ENCODE results near the gene OGG1.

OGG1 gene

DNA sequence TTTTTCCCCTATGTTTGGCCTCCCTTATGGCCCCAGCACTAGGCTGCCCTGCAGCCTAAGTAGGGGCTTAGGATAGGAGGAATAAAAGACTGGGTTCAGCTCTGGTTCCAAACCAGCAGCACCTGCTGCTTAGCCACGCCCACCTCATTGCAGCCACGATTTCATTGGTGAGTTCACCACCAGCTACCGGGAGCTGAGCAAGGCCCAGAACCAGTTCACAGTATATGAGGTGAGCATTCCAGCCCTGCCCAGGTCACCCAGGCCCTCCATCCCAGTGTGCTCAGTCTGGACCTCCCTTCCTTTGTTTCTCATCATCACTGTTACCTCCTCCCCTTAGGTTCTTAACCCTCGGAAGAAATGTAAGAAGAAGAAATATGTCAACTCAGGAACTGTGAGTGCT is 34.6 kb upstream of the OGG1 start:
- no peak for DNase-seq (ENCODE audit: low read depth)
- peaks cover 17% of the 10 kb centered on the region for H3K27me3 ChIP-seq (replicated peaks; ENCODE audit: control insufficient read depth, insufficient read depth, low read length)
- H3K4me3 ChIP-seq (ENCODE audit: low read length) = no peak overlapping the region
- no peaks in the 10 kb centered on the region for H3K36me3 ChIP-seq (ENCODE audit: control insufficient read depth, insufficient read depth, low read length, severe bottlenecking)
- H3K9me3 ChIP-seq (ENCODE audit: control insufficient read depth, low read length) = no peaks in the 10 kb centered on the region
- peaks cover 14% of the 10 kb centered on the region for H3K4me1 ChIP-seq (ENCODE audit: control insufficient read depth, insufficient read depth, low read length)
- H3K9ac ChIP-seq (ENCODE audit: low read length) = peak overlapping the region; percentile 52

DNA sequence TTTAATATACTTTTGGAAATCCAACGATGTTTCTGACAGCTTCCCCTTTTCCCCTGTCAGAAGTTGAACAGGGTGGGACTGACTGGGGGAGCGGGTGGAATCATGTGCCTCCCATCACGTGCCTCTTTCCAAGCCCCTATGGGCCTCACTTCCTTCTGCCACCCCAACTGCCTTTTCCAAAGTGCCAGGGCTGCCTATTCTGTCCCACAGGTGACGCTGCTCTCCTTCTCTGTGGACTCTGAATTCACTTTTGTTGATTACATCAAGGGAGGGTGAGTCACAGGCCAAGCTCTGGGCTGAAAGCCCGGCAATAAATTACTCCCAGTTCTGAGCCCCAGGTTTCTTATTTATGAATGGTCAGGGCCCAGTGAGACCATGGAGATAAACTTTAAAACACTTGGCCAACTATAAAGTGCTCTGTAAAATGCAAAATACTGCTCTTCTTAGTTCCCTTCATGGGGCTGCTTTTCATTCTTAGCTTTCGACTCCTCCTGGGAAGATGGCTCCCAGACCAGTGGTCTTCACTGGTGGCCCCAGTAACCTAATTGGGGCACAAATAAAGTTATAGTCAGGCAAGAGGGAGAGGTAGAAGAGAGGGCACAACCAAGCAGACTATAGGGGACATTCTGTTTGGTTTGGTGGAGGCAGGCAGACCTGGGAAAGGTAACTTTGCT is 33.9 kb upstream of the OGG1 start:
- Histone ChIP-seq H3K27me3 (replicated peaks; ENCODE audit: control insufficient read depth, insufficient read depth, low read length) (peaks cover 15% of the 10 kb centered on the region), H3K4me3 (ENCODE audit: low read length) (peak overlapping the region; percentile 66), H3K4me1 (ENCODE audit: control insufficient read depth, insufficient read depth, low read length) (peaks cover 14% of the 10 kb centered on the region), H3K36me3 (ENCODE audit: control insufficient read depth, insufficient read depth, low read length, severe bottlenecking) (no peaks in the 10 kb centered on the region), H3K9ac (ENCODE audit: low read length) (peak overlapping the region; percentile 82), H3K9me3 (ENCODE audit: control insufficient read depth, low read length) (no peaks in the 10 kb centered on the region)
- DNase-seq (ENCODE audit: low read depth) = peak; percentile 96

DNA sequence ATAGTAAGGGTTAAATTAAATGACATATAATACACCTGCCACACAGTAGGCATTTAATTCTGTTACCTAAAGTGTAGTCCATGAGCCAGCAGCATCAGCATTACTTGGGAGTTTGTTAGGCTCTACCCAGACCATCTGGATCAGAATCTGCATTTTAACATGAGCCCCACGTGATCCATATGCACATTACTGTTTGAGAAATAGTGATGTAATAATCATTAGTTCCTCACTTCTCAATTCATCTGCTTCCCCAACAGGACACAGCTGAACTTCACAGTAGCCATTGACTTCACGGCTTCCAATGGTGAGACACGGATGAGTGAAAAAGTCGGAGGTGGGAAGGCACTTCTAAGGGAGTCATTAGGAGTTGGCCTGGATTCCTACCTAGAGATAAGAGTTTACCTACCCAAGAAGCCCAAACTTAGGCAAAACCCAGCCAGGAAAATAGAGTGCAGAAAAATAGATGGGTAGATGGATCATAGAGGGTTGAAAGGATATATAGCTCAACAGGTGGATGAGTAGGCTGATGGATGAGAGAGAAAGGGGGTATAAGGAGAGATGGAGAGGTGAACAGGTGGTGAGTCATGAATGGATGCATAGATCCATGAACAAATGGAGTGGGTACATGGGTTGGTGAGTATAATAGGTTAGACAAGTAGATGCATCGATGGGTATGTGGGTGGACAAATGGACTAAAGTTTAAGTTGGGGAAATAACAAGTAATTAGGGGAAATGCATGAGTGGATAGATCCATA is 32.8 kb upstream of the OGG1 start:
- no peak overlapping the region for H3K9ac ChIP-seq (ENCODE audit: low read length)
- H3K4me3 ChIP-seq (ENCODE audit: low read length) = no peak overlapping the region
- H3K36me3 ChIP-seq (ENCODE audit: control insufficient read depth, insufficient read depth, low read length, severe bottlenecking) = no peaks in the 10 kb centered on the region
- no peak for DNase-seq (ENCODE audit: low read depth)
- H3K27me3 ChIP-seq (replicated peaks; ENCODE audit: control insufficient read depth, insufficient read depth, low read length) = peaks cover 9% of the 10 kb centered on the region
- peaks cover 14% of the 10 kb centered on the region for H3K4me1 ChIP-seq (ENCODE audit: control insufficient read depth, insufficient read depth, low read length)
- H3K9me3 ChIP-seq (ENCODE audit: control insufficient read depth, low read length) = no peaks in the 10 kb centered on the region

DNA sequence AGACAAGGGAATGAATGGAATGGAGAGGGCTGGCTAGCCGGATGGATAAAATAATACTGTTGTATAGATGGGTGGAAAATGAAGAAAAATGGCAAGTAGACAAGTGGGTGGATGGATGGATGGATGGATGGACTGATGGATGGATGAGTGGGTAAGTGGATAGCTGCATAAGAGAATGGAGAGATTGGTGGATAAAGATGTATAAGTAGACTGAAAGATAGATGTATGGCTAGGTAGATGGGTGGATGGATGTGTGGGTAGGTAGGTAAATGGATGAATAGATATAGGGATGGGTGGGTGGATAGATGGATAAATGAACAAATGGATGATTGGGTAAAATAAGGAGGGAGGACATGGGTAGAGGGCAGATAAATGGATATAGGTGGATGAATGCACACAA is 32.2 kb upstream of the OGG1 start:
- DNase-seq (ENCODE audit: low read depth) = no peak
- H3K9ac ChIP-seq (ENCODE audit: low read length) = no peak overlapping the region
- no peaks in the 10 kb centered on the region for H3K36me3 ChIP-seq (ENCODE audit: control insufficient read depth, insufficient read depth, low read length, severe bottlenecking)
- H3K4me3 ChIP-seq (ENCODE audit: low read length) = no peak overlapping the region
- peaks cover 4% of the 10 kb centered on the region for H3K27me3 ChIP-seq (replicated peaks; ENCODE audit: control insufficient read depth, insufficient read depth, low read length)
- no peaks in the 10 kb centered on the region for H3K9me3 ChIP-seq (ENCODE audit: control insufficient read depth, low read length)
- peaks cover 14% of the 10 kb centered on the region for H3K4me1 ChIP-seq (ENCODE audit: control insufficient read depth, insufficient read depth, low read length)

DNA sequence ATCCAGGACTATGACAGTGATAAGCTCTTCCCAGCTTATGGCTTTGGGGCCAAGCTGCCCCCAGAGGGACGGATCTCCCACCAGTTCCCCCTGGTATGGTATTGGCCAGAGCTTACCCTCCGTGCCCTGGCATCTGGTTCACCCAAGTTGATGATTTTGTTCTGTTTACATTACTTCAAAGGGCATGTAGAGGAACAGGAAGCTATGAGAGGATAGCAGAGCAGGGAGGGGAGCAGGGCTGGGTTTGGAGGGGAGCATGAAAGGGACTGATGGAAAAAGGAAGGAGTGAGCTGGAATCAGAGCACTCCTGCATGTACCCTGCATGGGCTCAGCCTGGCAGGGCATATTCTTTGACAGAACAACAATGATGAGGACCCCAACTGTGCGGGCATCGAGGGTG is 31.6 kb upstream of the OGG1 start:
- Histone ChIP-seq H3K36me3 (ENCODE audit: control insufficient read depth, insufficient read depth, low read length, severe bottlenecking) (no peaks in the 10 kb centered on the region), H3K4me3 (ENCODE audit: low read length) (no peak overlapping the region), H3K4me1 (ENCODE audit: control insufficient read depth, insufficient read depth, low read length) (peaks cover 14% of the 10 kb centered on the region), H3K9ac (ENCODE audit: low read length) (no peak overlapping the region), H3K27me3 (replicated peaks; ENCODE audit: control insufficient read depth, insufficient read depth, low read length) (no peaks in the 10 kb centered on the region), H3K9me3 (ENCODE audit: control insufficient read depth, low read length) (no peaks in the 10 kb centered on the region)
- no peak for DNase-seq (ENCODE audit: low read depth)

DNA sequence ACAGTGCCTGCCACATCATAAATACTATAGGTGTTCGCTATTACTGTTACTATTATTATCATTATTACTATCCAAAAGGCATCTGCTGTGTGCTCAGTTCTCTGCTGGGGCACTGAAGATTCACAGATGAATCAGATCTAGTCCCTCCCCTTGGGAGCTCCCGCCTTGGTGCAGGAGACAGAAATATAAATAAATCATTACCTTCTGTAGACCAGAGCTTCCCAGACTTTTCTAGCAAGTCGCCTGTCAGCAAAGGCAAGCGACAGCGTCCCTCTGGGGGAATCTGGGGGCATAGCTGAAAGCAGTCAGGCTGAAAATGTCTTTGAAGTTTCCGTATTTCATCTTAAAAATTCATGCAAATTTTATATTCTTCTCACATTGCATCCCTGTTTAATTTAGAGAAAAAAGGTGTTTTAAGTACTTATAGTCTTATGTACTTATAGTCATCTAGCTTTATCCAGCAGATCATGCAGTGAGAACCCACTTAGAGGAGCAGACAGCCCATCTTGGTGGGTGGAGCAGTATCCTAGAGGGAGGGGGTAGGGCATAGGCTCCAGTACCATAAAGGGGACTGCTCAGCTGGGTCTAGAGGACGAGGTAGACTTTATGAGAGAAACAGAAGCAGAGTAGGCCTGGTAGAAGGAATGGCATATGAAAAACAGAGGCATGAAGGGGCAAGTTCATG is 28.6 kb upstream of the OGG1 start:
- no peaks in the 10 kb centered on the region for H3K9me3 ChIP-seq (ENCODE audit: control insufficient read depth, low read length)
- H3K9ac ChIP-seq (ENCODE audit: low read length) = no peak overlapping the region
- H3K4me1 ChIP-seq (ENCODE audit: control insufficient read depth, insufficient read depth, low read length) = peaks cover 7% of the 10 kb centered on the region

DNA sequence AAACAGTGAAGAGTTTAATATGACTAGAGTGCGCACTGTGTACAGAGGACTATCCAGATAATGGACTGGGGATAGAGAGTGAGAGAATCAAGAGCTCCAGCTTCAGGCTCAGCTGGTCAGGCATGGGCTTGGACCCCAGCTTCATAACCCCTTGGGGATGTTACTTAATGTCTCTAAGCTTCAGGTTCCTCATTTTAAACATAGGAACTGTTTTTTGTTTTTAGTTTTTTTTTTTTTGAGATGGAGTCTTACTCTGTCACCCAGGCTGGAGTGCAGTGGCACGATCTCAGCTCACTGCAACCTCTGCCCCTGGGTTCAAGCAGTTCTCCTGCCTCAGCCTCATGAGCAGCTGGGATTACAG is 28.1 kb upstream of the OGG1 start:
- DNase-seq (ENCODE audit: low read depth) = no peak
- H3K36me3 ChIP-seq (ENCODE audit: control insufficient read depth, insufficient read depth, low read length, severe bottlenecking) = no peaks in the 10 kb centered on the region
- H3K9me3 ChIP-seq (ENCODE audit: control insufficient read depth, low read length) = no peaks in the 10 kb centered on the region
- no peak overlapping the region for H3K4me3 ChIP-seq (ENCODE audit: low read length)
- no peak overlapping the region for H3K9ac ChIP-seq (ENCODE audit: low read length)
- H3K27me3 ChIP-seq (replicated peaks; ENCODE audit: control insufficient read depth, insufficient read depth, low read length) = no peaks in the 10 kb centered on the region
- H3K4me1 ChIP-seq (ENCODE audit: control insufficient read depth, insufficient read depth, low read length) = peaks cover 2% of the 10 kb centered on the region

More for the DNA sequence above, 28.6 kb upstream of the OGG1 start:
- no peak for DNase-seq (ENCODE audit: low read depth)
- Histone ChIP-seq H3K27me3 (replicated peaks; ENCODE audit: control insufficient read depth, insufficient read depth, low read length) (no peaks in the 10 kb centered on the region), H3K4me3 (ENCODE audit: low read length) (no peak overlapping the region), H3K36me3 (ENCODE audit: control insufficient read depth, insufficient read depth, low read length, severe bottlenecking) (no peaks in the 10 kb centered on the region)

DNA sequence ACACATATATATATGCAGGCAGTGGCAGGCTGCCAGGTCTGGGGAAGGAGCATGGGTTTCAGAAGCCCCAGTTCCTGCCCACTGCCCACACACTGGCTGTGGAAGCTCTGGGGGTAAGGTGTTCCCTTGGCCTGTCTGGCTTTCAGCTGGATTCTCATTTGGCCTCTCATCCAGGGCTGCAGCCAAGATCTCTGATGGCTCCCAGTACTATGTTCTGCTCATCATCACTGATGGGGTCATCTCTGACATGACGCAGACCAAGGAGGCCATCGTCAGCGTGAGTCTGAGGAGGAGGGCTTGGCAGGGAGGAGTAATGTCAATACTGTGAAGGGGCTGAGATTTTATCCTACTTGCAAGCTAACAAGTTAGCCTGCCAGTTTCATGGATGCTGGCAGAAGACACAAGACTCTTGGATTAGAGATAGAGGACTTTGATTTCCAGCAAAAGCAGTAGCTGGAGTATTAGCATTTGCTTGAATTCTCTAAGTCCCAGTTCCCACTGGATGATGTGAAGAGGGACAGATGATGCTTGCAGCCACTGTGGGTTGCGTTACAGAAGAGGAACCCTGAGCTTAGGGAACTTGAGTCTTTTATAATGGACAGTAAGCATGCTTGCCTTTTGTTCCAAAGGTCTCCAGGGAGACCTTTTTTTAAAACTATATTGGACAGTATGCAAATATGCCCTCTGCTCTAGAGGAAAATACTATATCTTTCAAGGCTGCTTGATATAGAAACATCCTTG is 23.8 kb upstream of the OGG1 start:
- H3K36me3 ChIP-seq (ENCODE audit: control insufficient read depth, insufficient read depth, low read length, severe bottlenecking) = no peaks in the 10 kb centered on the region
- H3K4me1 ChIP-seq (ENCODE audit: control insufficient read depth, insufficient read depth, low read length) = peaks cover 35% of the 10 kb centered on the region
- no peaks in the 10 kb centered on the region for H3K9me3 ChIP-seq (ENCODE audit: control insufficient read depth, low read length)
- DNase-seq (ENCODE audit: low read depth) = no peak
- no peak overlapping the region for H3K4me3 ChIP-seq (ENCODE audit: low read length)
- no peaks in the 10 kb centered on the region for H3K27me3 ChIP-seq (replicated peaks; ENCODE audit: control insufficient read depth, insufficient read depth, low read length)
- no peak overlapping the region for H3K9ac ChIP-seq (ENCODE audit: low read length)

DNA sequence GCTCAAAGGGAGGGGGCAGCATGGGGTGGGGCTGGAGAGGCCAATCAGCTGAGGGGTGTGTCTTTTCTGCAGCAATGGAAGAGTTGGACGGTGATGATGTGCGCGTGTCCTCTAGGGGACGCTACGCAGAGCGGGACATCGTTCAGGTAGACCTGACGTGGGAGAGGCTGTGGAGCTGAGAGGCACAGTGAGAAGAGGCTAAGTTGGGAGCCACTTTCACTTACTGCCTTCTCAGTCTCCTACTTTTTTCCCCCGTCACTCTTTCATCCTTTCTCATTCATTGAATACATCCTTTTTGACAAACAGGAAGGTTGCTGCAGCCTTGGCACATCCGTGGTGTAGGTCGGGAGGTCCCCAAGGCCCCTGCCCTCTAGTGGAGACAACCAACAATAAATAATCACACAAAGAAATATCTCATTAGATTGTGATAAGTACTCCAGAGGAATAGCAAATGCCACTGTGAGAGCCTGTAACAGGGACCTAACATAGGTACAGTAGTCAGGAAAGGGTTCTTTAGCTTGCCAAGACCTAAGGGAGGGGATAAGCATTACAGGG is 22.6 kb upstream of the OGG1 start:
- Histone ChIP-seq H3K9me3 (ENCODE audit: control insufficient read depth, low read length) (no peaks in the 10 kb centered on the region), H3K4me3 (ENCODE audit: low read length) (no peak overlapping the region), H3K4me1 (ENCODE audit: control insufficient read depth, insufficient read depth, low read length) (peaks cover 35% of the 10 kb centered on the region), H3K36me3 (ENCODE audit: control insufficient read depth, insufficient read depth, low read length, severe bottlenecking) (no peaks in the 10 kb centered on the region), H3K27me3 (replicated peaks; ENCODE audit: control insufficient read depth, insufficient read depth, low read length) (no peaks in the 10 kb centered on the region), H3K9ac (ENCODE audit: low read length) (no peak overlapping the region)
- DNase-seq (ENCODE audit: low read depth) = no peak

DNA sequence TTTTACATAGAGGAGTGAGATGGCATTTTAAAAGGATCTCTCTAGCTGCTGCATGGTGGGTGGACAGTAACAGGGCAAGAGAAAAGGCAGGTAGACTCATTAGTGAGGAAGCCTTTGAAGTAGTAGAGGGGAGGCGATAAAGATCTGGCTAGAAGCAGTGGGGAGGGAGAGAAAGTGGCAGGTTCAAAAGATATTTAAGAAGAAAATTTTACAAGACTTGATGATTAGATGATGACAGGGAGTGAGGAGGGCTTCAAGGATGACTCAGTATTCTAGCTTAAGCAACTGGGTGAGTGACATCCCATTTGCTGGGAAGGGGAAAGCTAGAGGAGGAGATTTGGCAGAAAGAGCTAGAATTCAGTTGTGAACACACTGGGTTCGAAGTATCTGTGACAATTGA is 22.0 kb upstream of the OGG1 start:
- Histone ChIP-seq H3K9me3 (ENCODE audit: control insufficient read depth, low read length) (no peaks in the 10 kb centered on the region), H3K36me3 (ENCODE audit: control insufficient read depth, insufficient read depth, low read length, severe bottlenecking) (no peaks in the 10 kb centered on the region), H3K27me3 (replicated peaks; ENCODE audit: control insufficient read depth, insufficient read depth, low read length) (no peaks in the 10 kb centered on the region), H3K4me3 (ENCODE audit: low read length) (no peak overlapping the region), H3K4me1 (ENCODE audit: control insufficient read depth, insufficient read depth, low read length) (peaks cover 35% of the 10 kb centered on the region), H3K9ac (ENCODE audit: low read length) (no peak overlapping the region)
- no peak for DNase-seq (ENCODE audit: low read depth)

DNA sequence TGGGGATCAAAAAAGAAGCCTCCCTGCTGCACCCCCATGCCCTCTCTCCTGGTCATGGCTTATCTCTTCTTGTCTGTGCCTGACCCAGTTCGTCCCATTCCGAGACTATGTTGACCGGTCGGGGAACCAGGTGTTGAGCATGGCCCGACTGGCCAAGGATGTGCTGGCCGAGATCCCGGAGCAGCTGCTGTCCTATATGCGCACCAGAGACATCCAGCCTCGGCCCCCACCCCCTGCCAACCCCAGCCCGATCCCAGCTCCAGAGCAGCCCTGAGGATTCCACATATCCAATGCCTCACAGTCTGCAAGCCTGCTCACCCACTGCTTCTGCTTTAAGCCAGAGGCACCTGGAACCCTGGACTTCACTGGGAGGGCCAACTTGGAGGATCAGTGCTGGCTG is 20.3 kb upstream of the OGG1 start:
- Histone ChIP-seq H3K27me3 (replicated peaks; ENCODE audit: control insufficient read depth, insufficient read depth, low read length) (no peaks in the 10 kb centered on the region), H3K9me3 (ENCODE audit: control insufficient read depth, low read length) (no peaks in the 10 kb centered on the region), H3K36me3 (ENCODE audit: control insufficient read depth, insufficient read depth, low read length, severe bottlenecking) (peaks cover 3% of the 10 kb centered on the region), H3K4me3 (ENCODE audit: low read length) (no peak overlapping the region), H3K4me1 (ENCODE audit: control insufficient read depth, insufficient read depth, low read length) (peaks cover 48% of the 10 kb centered on the region), H3K9ac (ENCODE audit: low read length) (no peak overlapping the region)
- no peak for DNase-seq (ENCODE audit: low read depth)

Measured in adipocyte (in vitro differentiated cells).